GM10248 (cell line): ENCODE results near the gene SH3RF3.

Source experiments
- CTCF ChIA-PET: fragments of 300-600 bp; sonication (Branson Sonifier 250); formaldehyde crosslinking; extraction: SDS; loops from one replicate; lab custom pipeline; 2021; ENCODE audit warnings: antibody characterized with exemption; lab: Yijun Ruan, JAX
- POLR2A ChIA-PET: fragments of 350-650 bp; sonication (Branson Sonifier 250); formaldehyde crosslinking; extraction: SDS; loops from one replicate; lab custom pipeline; 2020; ENCODE audit warnings: antibody characterized with exemption; lab: Yijun Ruan, JAX
- DNase-seq: peaks from one replicate; pipeline ENCODE4 v3.0.0; 2012; ENCODE audit errors: extremely low spot score
- CTCF ChIP-seq: IDR thresholded peaks from 2 replicates; pipeline ENCODE4 v1.5.1; 2012; ENCODE audit warnings: mild to moderate bottlenecking, low read depth; ENCODE audit errors: extremely low read depth, missing control alignments, control extremely low read depth

SH3RF3 gene

GRCh38 chr2:109403841-109404201 lies 274.8 kb downstream of the SH3RF3 start:
- ChIA-PET CTCF (no interaction called here), POLR2A (no interaction called here)
- DNase-seq, result no peak
- TF ChIP-seq CTCF, result no peak

DNA sequence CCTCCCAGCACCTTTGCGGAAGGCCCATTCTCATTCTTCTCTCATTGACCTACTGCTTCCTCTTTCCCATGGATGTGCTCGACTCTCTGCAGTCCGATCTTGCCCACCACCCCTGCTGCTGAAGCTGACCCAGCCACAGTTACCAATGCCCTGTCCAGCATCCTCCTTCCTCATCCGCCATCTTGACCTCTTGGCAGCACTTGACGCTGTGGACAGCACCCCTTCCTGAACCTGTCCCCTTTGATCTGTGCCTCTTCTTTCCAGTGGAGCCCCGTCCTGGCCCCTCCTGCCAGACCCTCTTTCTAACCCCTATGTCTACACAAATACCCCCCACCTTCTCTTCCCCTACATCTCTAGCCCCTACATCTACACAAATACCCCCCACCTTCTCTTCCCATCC lies 275.7 kb downstream of the SH3RF3 start:
- ChIA-PET CTCF (no interaction called here), POLR2A (no interaction called here)
- no peak for TF ChIP-seq CTCF
- no peak for DNase-seq

DNA sequence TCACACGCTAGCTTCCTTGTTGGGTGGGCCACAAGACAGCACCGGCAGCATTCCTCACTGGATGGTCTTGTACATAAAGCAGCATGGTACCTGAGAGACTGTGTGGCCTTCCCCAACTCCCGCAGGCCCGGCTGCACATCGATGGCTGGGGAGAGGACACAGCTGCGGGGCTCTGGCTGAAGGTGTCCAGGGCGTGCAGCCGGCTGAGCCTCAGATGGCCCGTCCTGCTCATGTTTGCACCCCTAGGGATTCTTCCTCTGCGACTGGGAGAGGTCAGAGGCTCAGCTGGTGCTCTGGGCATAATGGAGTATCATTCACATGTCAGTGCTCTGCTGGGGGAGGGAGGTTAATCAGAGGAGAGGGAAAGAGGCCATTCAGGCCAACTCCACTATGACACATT lies 276.9 kb downstream of the SH3RF3 start:
- POLR2A ChIA-PET, result no interaction called here
- DNase-seq, result no peak
- no peak for TF ChIP-seq CTCF
- CTCF ChIA-PET, result interaction anchor here (1.2 kb wide), 1 partner anchor 30 kb away, joined by 3 read pairs; no protein-coding TSS in a partner anchor

- CTCF ChIA-PET, result interaction anchor here (1.0 to 1.2 kb wide), 2 partner anchors 29 to 104 kb away, joined by 3 read pairs; no protein-coding TSS in a partner anchor
- no peak for DNase-seq
- POLR2A ChIA-PET, result no interaction called here
- TF ChIP-seq CTCF, result no peak
Measured at GRCh38 chr2:109406301-109406700, 277.3 kb downstream of the SH3RF3 start.

DNA sequence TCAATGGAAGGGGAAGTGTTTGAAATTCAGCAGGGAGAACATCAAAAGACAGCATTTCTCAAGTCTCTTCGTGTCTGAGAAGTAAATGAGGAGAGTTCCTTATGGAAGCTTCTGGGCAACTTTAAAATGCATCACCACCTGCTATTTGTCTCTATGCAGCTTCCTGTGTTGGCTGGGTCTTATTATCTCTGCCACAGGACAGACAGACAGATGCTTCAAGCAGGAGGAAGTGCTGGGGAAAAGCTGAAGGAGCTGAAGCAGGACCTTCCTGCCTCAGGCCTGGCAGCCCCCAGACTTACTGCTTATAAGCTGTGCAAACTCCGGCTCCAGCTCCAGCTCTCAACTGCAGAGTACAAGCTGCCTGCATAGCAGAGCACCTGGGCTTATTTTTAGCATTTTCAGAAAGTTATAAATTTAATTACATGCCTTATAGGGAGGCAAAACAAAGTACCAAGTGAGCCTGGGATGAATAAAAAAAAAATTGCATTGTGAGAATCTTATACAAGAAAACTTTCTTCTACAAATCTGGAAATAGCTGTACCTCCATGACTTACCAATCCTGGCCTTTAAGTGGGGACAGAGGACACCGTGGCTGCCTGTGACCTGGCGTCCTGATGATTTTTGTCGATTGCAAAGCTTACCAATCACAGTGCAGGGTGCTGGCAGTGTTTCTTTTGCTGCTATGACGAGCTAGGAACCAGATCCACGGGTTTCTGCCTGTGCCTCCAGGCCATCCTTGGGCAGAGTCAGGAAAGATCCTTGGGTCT lies 278.5 kb downstream of the SH3RF3 start:
- TF ChIP-seq CTCF, result no peak
- ChIA-PET CTCF (interaction anchor here (1.0 to 1.2 kb wide), 4 partner anchors 28 to 328 kb away, joined by 3 read pairs; no protein-coding TSS in a partner anchor), POLR2A (no interaction called here)
- no peak for DNase-seq

DNA sequence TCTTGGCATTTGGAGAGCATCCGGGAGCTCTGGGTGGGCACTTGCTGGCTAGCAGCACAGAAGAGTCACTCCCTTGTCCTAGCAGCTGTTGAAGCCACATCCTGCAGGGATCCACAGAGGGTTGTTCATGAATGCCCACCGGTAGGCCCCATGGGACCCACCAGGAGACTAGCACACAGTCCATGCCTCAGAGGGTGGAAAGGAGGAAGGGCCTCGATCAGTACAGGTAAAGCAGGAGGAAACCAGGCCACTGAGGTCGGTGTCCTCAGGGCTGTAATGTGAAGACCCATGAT lies 279.0 kb downstream of the SH3RF3 start:
- TF ChIP-seq CTCF, result no peak
- ChIA-PET CTCF (interaction anchor here (1.0 to 1.2 kb wide), 2 partner anchors 138 to 328 kb away, joined by 3 read pairs; no protein-coding TSS in a partner anchor), POLR2A (no interaction called here)
- DNase-seq, result no peak
